Effector CD8-positive, alpha-beta T cell (primary cell): ENCODE measurements around the gene PRCD.

Experiments used
- DNase-seq: peaks from one replicate; lab custom pipeline; 2025; lab: John Stamatoyannopoulos, UW

The PRCD gene

DNA sequence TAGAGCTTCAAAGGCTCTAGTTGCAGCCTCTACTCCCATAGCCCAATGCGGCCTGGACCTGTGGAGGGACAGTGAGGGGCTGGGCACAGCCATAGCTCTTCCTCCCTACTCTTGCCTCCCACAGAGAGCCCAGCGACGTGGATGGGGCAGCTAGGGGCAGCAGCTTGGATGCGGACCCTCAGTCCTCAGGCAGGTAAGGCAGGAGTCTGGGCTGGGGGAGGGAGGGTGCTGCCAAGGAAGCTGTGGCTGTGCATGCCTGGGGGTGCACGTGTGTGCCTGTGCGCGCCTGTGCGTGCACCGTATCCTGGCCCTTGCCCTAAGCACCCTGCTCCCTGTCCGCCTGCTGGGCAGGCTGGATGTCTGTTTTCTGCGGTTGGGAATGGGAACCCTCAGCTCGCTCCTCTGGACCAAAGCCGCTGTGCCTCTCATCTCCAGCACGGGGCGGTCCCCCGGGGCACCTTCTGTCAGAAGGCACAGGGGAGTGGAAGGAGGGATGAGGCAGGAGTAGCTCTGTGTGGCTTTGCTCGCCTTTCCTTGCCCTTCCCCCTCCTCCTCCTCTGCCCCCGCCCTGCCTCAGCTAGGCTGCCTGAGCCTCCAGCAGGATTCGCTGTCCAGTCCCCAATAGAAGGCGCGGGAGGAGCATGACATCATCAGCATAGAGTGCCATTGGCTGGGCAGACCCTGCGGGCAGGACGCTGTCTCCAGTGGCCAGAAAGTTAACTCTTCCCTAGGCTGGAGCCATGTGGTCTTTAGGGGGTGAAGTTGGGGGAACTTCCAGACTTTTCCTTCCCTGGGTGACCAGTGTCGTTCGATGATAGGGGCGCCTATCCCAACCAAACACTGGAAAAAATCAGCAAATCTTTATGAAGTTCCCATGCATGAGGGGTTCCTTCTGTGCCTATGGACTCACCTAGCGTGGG is 797 bp downstream of the PRCD start:
- no peak for DNase-seq

DNA sequence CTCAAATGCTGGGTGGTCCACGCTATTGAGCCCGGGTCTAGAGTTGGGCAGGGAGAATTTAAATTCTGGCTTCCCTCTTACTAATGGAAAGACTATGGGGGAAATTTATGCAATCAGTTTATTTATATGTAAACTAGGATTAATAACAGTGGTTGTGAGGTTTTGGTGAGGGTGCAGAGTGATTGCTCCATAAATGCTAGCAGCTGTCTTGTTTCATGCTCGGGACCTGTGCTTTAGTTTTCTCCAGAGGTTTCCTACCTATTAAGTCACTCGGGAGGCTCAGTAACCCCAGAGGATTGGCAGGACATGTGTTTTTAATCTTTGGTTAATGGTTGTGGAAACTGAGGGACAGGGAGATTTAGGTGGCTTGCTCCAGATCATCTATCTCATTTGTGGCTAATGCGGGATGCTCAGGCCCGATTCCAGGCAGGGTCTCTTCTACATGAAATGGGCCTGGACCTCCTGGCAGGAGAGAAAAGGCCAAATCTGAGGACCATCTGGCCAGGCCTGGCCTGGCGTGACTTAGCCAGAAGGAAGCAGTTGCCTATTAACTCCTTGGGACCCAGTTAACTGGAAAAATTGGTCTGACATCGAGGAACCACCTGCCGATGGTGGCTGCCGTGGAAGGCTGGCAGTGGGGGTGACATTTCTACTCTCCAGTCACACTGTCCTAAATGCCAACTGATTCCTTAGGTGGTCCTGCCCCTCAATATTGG is 2.1 kb downstream of the PRCD start:
- no peak for DNase-seq

GRCh38 chr17:76542566-76542971 is 2.7 kb downstream of the PRCD start:
- DNase-seq: no peak

DNA sequence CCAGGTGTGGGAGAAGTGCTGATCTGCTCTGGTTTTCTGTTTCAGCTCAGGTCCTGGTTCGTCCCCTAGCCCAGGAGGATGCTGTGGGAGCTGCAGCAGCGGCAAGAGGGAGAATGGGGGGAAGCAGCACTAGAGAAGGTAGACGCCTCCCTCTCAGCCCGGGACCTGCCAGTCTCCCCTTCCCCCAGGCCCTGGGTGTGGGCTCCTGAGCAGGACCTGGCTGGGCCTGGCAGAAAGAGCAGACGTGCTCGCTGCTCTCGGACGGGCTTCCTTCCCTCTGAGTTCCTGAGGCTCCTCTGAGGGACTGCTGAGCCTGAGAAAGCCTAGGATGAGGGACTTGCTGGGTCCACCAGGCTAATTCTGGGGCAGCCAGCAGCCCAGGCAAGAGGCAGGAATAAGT is 3.1 kb downstream of the PRCD start:
- DNase-seq: no peak

DNA sequence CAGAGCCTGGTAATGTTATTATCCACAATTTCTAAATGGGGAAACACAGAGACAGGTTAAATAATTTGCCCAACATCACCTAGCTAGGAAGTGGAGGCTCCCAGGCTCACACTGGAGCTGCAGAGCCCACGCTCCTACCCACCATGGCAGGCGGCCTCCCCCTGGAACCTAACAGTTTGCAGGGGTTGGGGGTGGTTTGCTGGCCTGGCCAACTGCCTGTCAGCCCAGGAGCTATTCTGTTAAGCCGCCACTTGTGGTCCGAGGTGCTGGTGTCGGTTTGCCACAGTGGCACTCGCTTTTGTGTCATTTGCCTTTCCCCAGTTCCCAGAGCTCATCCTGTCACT is 3.6 kb downstream of the PRCD start:
- no peak for DNase-seq

DNA sequence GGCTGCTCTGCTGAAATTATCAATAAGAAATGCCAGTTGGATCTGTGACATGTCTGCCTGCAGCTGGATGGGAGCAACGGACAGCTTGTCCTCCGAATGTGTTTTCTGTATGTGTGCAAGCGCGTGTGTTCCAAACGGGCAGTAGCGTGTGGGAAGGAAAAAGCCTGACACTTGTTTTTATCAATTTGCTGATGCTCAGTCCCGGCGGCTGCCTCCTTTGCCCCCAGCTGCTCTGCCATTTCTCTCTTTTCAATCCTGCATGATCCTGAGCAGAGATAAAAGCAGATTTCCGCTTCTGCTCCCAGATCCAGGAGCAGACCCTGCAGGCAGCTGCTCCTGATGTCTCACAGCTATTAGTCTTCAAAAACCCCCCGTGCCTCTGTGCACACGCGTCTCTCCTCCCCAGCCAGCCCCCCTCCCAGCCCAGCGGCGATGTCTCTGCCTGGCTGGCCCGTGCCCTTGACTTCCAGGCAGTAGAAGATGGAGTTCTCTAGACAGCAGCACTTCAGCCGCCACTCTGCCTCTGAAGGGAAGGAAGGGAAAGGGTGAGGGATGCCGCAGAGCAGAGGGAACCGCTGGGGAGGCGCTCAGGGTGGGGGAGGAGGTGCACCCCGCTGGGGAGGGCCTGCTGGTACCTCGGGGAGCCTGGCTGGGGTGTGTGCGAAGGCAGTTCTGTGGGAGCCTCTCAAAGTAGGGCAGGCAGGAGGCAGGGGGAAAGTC is 4.1 kb downstream of the PRCD start:
- DNase-seq: no peak

DNA sequence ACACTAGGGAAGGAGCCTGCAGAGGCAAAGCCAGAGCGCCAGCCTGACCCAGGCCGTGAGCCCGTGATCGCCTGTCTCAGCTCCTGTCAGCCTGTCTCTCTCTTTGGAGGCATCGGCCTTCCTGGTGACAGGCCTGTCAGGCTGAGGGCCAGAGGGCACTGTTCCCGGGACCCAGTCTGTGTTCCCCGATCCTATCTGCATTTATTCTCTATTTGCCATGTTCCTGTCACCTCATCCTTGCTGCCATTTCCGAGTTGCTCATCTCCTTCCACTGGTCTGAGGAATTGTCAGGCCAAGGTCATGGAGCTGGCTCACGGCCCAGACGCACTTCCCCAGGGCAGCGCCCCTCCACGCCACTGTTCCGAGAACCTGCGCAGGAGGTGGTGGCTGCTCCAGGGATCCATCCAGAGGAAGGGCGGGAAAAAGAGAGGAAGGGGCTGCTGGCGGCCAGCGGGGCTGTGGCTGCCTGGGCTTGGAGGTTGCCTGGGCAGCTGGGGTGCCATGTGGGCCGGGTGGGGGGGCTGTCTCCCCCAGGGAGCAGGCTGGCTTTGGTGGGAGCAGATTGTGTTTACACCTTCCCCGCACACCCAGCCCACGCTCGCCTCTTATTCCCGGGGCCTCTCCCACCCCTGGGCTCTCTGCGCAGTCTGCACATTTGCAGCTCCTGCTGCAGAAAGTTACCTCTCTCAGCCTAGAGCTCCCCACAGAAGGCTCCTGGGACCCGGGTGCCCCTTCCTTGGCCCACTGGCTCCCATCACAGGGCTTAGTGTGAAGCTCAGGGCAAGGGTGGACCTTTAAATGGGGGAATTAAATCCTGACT is 4.9 kb downstream of the PRCD start:
- no peak for DNase-seq

- no peak for DNase-seq
Observed at GRCh38 chr17:76545918-76546555, 6.2 kb downstream of the PRCD start.

GRCh38 chr17:76546556-76547182 is 6.8 kb downstream of the PRCD start:
- no peak for DNase-seq

DNA sequence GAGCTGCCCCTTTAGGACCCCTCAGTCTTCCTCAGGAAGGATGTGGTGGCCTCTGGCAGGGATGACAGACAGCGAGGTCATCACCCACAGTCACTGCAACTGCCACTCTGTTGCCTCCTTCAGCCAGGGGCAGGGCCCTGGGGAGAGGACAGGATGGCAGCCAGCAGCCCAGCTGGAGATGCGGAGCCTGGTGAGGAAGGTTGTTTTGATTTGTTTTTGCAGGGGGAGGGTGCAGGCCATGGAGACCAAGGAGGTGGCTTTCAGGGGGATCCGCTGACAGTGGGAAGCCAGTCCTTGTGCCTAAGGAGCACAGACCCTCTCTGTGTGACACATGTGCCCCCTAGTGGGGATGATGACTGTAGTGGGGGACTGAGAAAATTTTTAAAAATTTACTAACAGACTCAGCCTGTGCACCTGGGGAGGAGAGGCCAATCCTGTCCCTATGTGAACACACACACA is 7.4 kb downstream of the PRCD start:
- peak; percentile 49 for DNase-seq

DNA sequence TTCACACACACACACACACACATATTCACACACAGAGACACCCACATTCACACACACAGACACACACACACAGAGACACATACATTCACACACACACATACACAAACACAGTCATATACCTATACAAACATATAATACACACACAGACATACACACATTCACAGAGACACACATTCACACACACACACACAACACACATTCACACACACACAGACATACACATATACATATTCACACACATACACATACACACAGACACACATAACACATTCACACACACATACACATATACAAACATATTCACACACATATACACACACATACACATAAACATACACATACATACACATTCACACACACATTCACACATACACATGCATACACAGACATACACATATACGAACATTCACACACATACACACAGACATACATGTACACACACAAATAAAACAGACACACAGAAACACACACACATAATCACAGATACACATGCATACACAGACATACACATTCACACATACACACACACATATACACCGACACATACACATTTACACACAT is 7.9 kb downstream of the PRCD start:
- no peak for DNase-seq

GRCh38 chr17:76548378-76549214 is 8.8 kb downstream of the PRCD start:
- no peak for DNase-seq

- no peak for DNase-seq
Observed at GRCh38 chr17:76549215-76549518, 9.3 kb downstream of the PRCD start.

DNA sequence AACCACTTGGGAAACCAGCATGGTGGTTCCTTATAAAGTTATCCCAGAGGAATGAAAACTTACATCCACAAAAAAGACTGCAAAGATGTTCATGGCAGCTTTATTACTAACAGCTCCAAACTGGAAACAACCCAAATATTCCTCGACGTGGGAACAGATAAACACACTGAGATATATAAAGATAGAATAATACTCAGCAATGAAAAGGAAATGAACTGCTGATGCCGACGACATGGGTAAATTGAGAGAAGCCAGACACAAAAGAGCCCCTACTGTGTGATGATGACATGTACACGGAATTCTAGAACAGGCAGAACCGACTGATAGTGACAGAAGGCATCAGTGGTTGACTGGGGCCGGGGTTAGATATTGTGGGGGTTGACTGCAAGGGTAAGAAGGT is 9.7 kb downstream of the PRCD start:
- DNase-seq: no peak

DNA sequence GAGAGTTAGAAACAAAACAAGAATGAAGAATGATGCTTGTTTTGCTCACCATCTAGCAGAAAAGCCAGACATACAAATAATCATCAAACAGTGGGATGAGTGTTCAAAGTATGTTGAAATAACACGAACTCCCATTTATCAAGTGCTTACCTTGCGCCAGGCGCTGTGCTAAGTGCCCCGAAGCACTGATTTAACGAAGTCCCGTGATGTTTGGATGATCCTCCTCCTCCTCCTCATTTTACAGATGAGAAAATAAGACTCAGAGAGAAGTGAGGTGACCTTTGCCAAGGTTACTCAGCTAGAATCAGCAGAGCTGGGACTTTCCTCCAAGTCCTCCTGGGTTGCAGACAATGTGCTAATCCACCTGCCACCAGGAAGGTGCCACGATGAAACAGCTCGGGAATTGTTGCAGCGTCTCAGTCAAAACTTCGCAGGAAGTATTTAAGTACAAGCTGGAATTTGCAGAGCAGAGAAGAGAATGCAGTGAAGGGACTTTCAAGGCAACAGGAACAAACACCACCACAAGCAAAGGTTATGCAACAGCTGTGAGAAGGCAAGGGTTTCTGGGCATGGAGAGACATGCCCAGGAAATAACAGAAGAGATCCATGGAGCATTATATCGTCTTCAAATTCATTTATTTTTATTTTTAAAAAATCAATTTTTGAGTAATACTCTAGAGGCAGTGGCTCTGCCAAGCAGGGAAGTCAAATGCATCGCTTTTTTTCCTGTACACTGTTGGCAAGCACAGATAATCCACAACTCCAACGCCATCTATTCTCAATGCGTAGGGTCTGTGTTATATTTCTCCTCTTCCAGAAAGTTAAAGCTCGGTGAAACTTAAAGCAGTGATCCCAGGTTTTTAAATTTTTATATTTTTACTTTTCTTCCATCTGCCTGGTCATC is 11.1 kb downstream of the PRCD start:
- DNase-seq: no peak

DNA sequence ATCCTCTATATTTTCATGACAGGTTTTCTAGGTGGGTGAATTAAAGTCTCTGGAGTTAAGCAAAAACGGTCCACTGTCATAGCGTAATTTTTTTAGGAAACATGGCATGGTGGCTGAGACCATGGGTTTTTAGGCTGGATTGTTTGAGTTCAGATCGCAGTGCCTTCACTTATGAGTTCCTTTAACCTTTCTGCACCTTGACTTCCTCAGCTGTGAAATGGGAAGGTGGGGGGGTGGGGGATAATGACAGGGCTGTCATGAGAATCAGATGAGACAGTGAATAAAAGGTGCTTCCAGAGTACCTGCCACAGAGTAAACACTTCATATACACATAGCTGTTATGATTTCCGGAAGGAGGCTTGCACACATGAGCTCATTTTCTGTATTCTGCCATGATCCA is 11.8 kb downstream of the PRCD start:
- no peak for DNase-seq

DNA sequence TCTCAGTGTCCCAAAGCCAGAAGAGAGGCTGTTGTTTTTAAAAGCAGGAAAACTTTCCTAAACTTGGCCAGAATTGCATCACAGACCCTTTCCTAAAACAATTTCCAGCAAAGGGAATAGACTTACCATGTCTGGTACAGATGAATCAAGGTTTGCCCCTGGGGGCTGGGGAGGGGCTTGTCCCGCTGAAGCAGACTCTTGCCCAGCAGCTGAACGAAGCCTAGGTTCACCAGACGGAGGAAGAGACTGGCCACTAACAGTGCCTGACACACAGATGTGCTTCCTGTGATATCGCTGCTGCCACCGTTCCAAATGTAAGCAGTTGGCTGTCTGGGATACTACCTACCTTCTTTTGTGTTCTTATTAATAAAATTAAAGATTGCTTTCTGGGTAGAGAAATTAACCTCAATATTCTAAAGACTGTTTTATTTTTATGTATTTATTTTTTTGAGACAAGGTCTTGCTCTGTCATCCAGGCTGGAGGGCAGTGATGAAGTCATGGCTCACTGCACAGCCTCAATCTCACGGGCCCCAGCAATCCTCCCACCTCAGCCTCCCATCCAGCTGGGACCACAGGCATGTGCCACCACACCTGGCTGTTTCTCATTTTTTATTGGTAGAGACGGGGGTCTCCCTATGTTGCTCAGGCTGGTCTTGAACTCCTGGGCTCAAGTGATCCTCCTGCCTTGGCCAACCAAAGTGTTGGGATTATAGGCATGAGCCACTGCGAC is 13.5 kb downstream of the PRCD start:
- no peak for DNase-seq

- DNase-seq: no peak
Observed at GRCh38 chr17:76554131-76554530, 14.3 kb downstream of the PRCD start.
